Right lobe of liver (tissue), 6 donors: Measurements from ENCODE around the gene RRP8. TPM values are rescaled to one million over a fixed set of nuclear protein-coding genes. Genes with fewer than 3 reads are reported as not detected.
A peak's percentile ranks its signal among the peaks of the same experiment; 100 is the strongest.

Experiments
- ATAC-seq, 4 donors: fragments of 200-7000 bp; cut with Tn5 transposase; one replicate each; pipeline ENCODE4 v1.9.1; 2020; ENCODE audit warnings: mild to moderate bottlenecking in 4 of 4, moderate library complexity in 4 of 4
- DNase-seq, 3 donors: peaks; one replicate each; pipeline ENCODE4 v3.0.0-alpha.2; 2020
- H3K27ac ChIP-seq, 3 donors: fragments of 200-600 bp; one replicate each; pipeline ENCODE4 v1.8.0; 2022
- H3K27me3 ChIP-seq, 2 donors: fragments of 200-600 bp; one replicate each; pipeline ENCODE4 v1.8.0; 2022
- H3K36me3 ChIP-seq, 4 donors: fragments of 200-600 bp; sonication (generic) in 1 of 4; one replicate each; pipeline versions ENCODE4 v1.5.1 to v1.8.0; 2017 to 2022; ENCODE audit warnings: control low read depth in 1 of 4
- H3K4me1 ChIP-seq, 4 donors: fragments of 200-600 bp; sonication (generic) in 1 of 4; one replicate each; pipeline versions ENCODE4 v1.5.1 to v1.8.0; 2017 to 2022; ENCODE audit warnings: control low read depth in 1 of 4
- H3K4me3 ChIP-seq, 3 donors: fragments of 200-600 bp; one replicate each; pipeline ENCODE4 v1.8.0; 2022
- H3K9me3 ChIP-seq, 4 donors: fragments of 200-600 bp; sonication (generic) in 1 of 4; one replicate each; pipeline versions ENCODE4 v1.5.1 to v1.8.0; 2017 to 2022; ENCODE audit warnings: control low read depth in 1 of 4
- CTCF ChIP-seq, 4 donors: fragments of 200-600 bp in 3 of 4; fragments of 450-650 bp in 1 of 4; IDR thresholded peaks; one replicate each; pipeline versions ENCODE4 v1.5.1 to v1.8.0; 2016 to 2022; ENCODE audit warnings: antibody characterized with exemption in 4 of 4, mild to moderate bottlenecking in 2 of 4
- POLR2A ChIP-seq: fragments of 450-650 bp; IDR thresholded peaks from one replicate; pipeline ENCODE4 v1.6.1; 2017; ENCODE audit warnings: antibody characterized with exemption, mild to moderate bottlenecking
- WGBS: methylation state at CpG from one replicate; pipeline ENCODE4 v1.1.6; 2018; ENCODE audit warnings: low coverage, low lambda C conversion rate; ENCODE audit not compliant: insufficient coverage; ENCODE audit errors: missing lambda C conversion rate; 5-methylcytosine and 5-hydroxymethylcytosine counted together
- intact Hi-C, 2 donors: fragments of 100-400 bp; cut with DNase I; formaldehyde crosslinking; loops; one replicate each; pipeline versions ENCODE4 v1.11.2 to v1.14.1; 2022
- long read RNA-seq: library from polyadenylated mRNA; unstranded; transcript quantifications from one replicate; pipeline ENCODE4 v2.0.0, GENCODE V29; 2019
- total RNA-seq, 6 experiments: library from RNA; depleted of rRNA in 2 of 6; stranded (reverse); fragments of >200 nt in 2 of 6; fragmentation: NEBNext Ultra II Directional in 3 of 6; extraction: Animal tissue kit (Norgen Biotek cat#: 25700) in 3 of 6; gene quantifications; one replicate each; pipeline versions ENCODE4 v1.1.0 to v1.2.4, GENCODE V29; 2016 to 2023
- donor health status: DM: no; HTN: yes; CAD: no.
- donor health status: DM: no; HTN: no; CAD: no.
- donor health status: DM: no; HTN: no; CAD: no.
- donor health status: DM: no; HTN: yes; CAD: no.
- donor health status: DM: no; HTN: yes; CAD: no.

RRP8 gene
- total RNA-seq = 10 to 100 TPM; 11.3 to 17.1 (median 14.2) TPM
- long read RNA-seq, full-length matches to known transcripts = 4 of 6 reads
- long read RNA-seq, partial matches to known transcripts = 1 of 6 reads
- long read RNA-seq, other reads (novel, unspliced or antisense) = 1 of 6 reads

GRCh38 chr11:6603287-6604080 is at the start of gene RRP8, which contains the start of gene ILK:
TSS of gene RRP8 (minus strand) at chr11:6603616. CDS start at chr11:6603502, 114 bp downstream.
TSS of gene ILK (plus strand) at chr11:6603774. CDS start at chr11:6604272, 498 bp downstream.
- intact Hi-C loops = no loop called here
- DNase-seq (peak; percentile 94 to 95 (median 94)), ATAC-seq (peak; percentile 79 to 92 (median 92))
- Histone ChIP-seq H3K36me3 (peaks cover 0 to 39% (median 13%) of the 10 kb centered on the region in 4 donors), H3K4me3 (peak within 1 kb of the TSS; percentile 73 to 89 (median 77)), H3K27ac (peak within 1 kb of the TSS; percentile 84 to 91 (median 89)), H3K9me3 (no peaks in the 10 kb centered on the region), H3K4me1 (peaks cover 0 to 58% (median 21%) of the 10 kb centered on the region in 4 donors), H3K27me3 (no peaks in the 10 kb centered on the region)
- WGBS = 0% methylated on average over 22 of the region's 72 CpGs
- peak; percentile 88 for TF ChIP-seq POLR2A
- TF ChIP-seq CTCF (IDR thresholded peaks at IDR 0.05) = peak in 2 of 4 donors; percentile 18 to 26

- DNase-seq (no peak), ATAC-seq (no peak)
- no peaks in the 10 kb centered on the region for H3K4me1 ChIP-seq
- intact Hi-C loops = no loop called here
- TF ChIP-seq POLR2A (no peak), CTCF (IDR thresholded peaks at IDR 0.05) (no peak)
- H3K27me3 ChIP-seq = no peaks in the 10 kb centered on the region
- H3K9me3 ChIP-seq = no peaks in the 10 kb centered on the region
- no peak overlapping the region for H3K27ac ChIP-seq
- no peak overlapping the region for H3K4me3 ChIP-seq
- H3K36me3 ChIP-seq = no peaks in the 10 kb centered on the region
- 82% methylated on average over 1 of the region's 1 CpG for WGBS
Measured at GRCh38 chr11:6653097-6653496, 49.7 kb upstream of the RRP8 start.

GRCh38 chr11:6652182-6652581 is 48.8 kb upstream of the RRP8 start:
- 49% methylated on average over 3 of the region's 3 CpGs for WGBS
- no peak overlapping the region for H3K4me3 ChIP-seq
- intact Hi-C loops = no loop called here
- no peaks in the 10 kb centered on the region for H3K36me3 ChIP-seq
- ATAC-seq (no peak), DNase-seq (no peak)
- no peak overlapping the region for H3K27ac ChIP-seq
- TF ChIP-seq CTCF (IDR thresholded peaks at IDR 0.05) (no peak), POLR2A (no peak)
- H3K4me1 ChIP-seq = no peaks in the 10 kb centered on the region
- no peaks in the 10 kb centered on the region for H3K9me3 ChIP-seq
- H3K27me3 ChIP-seq = no peaks in the 10 kb centered on the region

GRCh38 chr11:6650980-6651379 is 47.6 kb upstream of the RRP8 start:
- WGBS = 45% methylated on average over 6 of the region's 6 CpGs
- no peak for TF ChIP-seq CTCF (IDR thresholded peaks at IDR 0.05)
- no peak for TF ChIP-seq POLR2A
- H3K36me3 ChIP-seq = no peaks in the 10 kb centered on the region
- H3K27ac ChIP-seq = no peak overlapping the region
- intact Hi-C loops = no loop called here
- DNase-seq = no peak
- H3K27me3 ChIP-seq = no peaks in the 10 kb centered on the region
- no peaks in the 10 kb centered on the region for H3K4me1 ChIP-seq
- no peak overlapping the region for H3K4me3 ChIP-seq
- ATAC-seq = no peak
- no peaks in the 10 kb centered on the region for H3K9me3 ChIP-seq
